Upper lobe of left lung (tissue), 6 donors: ENCODE data around the gene FSTL5. TPM values are rescaled to one million over a fixed set of nuclear protein-coding genes. Genes with fewer than 3 reads are reported as not detected.

Experiments used
- ATAC-seq, 2 donors: fragments of 200-7000 bp; cut with Tn5 transposase; one replicate each; pipeline ENCODE4 v1.9.1; 2022; ENCODE audit warnings: mild to moderate bottlenecking in 2 of 2, moderate library complexity in 2 of 2; ENCODE audit not compliant: low FRiP score in 2 of 2
- DNase-seq, 2 donors: peaks; one replicate each; pipeline ENCODE4 v3.0.0-alpha.2; 2019 to 2020
- H3K27ac ChIP-seq, 4 donors: fragments of 200-600 bp; sonication (generic); one replicate each; pipeline ENCODE4 v1.5.1; 2016 to 2019
- H3K27me3 ChIP-seq, 4 donors: fragments of 200-600 bp; sonication (generic); one replicate each; pipeline ENCODE4 v1.5.1; 2017 to 2019
- H3K36me3 ChIP-seq, 4 donors: fragments of 200-600 bp; sonication (generic); one replicate each; pipeline ENCODE4 v1.5.1; 2016 to 2019
- H3K4me1 ChIP-seq, 4 donors: fragments of 200-600 bp; sonication (generic); one replicate each; pipeline ENCODE4 v1.5.1; 2018 to 2019
- H3K4me3 ChIP-seq, 4 donors: fragments of 200-600 bp; sonication (generic); one replicate each; pipeline ENCODE4 v1.5.1; 2017 to 2019; ENCODE audit warnings: mild to moderate bottlenecking in 2 of 4, moderate library complexity in 1 of 4
- H3K9me3 ChIP-seq, 4 donors: fragments of 200-600 bp; sonication (generic); one replicate each; pipeline ENCODE4 v1.5.1; 2018 to 2019
- EP300 ChIP-seq, 4 donors: sonication (generic); formaldehyde crosslinking; IDR thresholded peaks; one replicate each; pipeline ENCODE4 v1.5.1; 2017; ENCODE audit warnings: antibody characterized with exemption in 4 of 4, control low read depth in 2 of 4
- POLR2A ChIP-seq, 4 donors: fragments of 450-650 bp; IDR thresholded peaks; one replicate each; pipeline ENCODE4 v1.5.1; 2016 to 2017; ENCODE audit warnings: antibody characterized with exemption in 4 of 4, mild to moderate bottlenecking in 2 of 4
- POLR2AphosphoS5 ChIP-seq, 2 donors: sonication (generic); formaldehyde crosslinking; IDR thresholded peaks; one replicate each; pipeline ENCODE4 v1.5.1; 2017; ENCODE audit warnings: antibody characterized with exemption in 2 of 2
- WGBS, 2 donors: methylation state at CpG; one replicate each; pipeline ENCODE4 v1.1.5; 2017 to 2018; 5-methylcytosine and 5-hydroxymethylcytosine counted together
- total RNA-seq, 6 donors: library from RNA; depleted of rRNA in 4 of 6; stranded (reverse); fragments of >200 nt in 4 of 6; gene quantifications; one replicate each; pipeline versions ENCODE4 v1.1.0 to v1.2.1, GENCODE V29; 2016 to 2021
- TF ChIP-seq, protein P1 (sequence below), 6 experiments: fragments of 450-650 bp in 4 of 6; fragments of 200-600 bp in 2 of 6; sonication (generic) in 2 of 6; IDR thresholded peaks; one replicate each; pipeline ENCODE4 v1.5.1; 2016 to 2019; ENCODE audit warnings: antibody characterized with exemption in 6 of 6
- donor health status: DM: no; HTN: no; CAD: no; lungs with moderate emphysema.
- donor health status: DM: no; HTN: yes; CAD: no; lungs with severe emphysema.

FSTL5 gene
- total RNA-seq, 6 donors from 2014 or later, result not detected

DNA sequence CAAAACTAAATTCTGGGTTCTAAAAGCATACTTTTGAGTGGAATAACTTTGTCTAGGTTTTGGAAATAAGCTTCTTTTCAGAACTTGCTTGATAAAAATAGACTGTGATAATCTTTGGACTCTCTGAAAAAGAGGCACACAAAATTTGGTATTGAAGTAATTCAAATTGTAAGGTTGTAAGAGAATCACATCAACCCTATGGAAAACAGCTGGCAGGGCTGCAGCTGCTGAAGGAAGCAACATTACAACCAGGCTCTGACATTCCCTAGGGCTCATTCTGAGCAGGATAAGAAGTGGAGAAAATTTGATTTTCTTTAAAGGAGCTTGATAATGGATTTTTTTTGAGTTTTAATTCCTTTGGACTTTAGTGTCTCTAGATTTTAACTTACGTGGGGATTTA is 147.6 kb downstream of the FSTL5 start:
- Histone ChIP-seq H3K27me3 (no peaks in the 10 kb centered on the region), H3K9me3 (no peaks in the 10 kb centered on the region), H3K27ac (no peak overlapping the region), H3K36me3 (no peaks in the 10 kb centered on the region), H3K4me3 (no peak overlapping the region), H3K4me1 (no peaks in the 10 kb centered on the region)
- DNase-seq (no peak), ATAC-seq (no peak)
- no peak for TF ChIP-seq EP300 (IDR thresholded peaks at IDR 0.05)
- 0% methylated on average over 1 of the region's 1 CpG for whole genome bisulfite sequencing, 2 donors

DNA sequence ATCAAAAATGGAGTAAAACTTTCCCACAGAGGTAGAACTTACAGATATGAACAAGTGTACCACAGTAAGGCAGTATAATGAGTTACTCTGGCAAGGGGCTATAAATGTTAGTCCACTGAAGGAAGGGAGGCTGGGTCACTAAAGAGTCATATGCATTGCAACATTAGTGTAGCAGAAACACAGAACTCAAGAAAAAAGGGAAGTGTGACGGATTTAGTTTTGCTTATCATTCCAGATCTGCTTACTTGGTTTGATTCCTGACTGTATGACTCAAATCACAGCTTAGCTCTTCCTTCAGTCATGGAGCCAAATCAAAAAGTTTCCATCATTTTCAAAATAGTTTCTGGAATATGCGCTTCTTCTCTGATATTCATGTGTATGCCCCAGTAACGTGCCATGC is 148.7 kb downstream of the FSTL5 start:
- H3K36me3 ChIP-seq, result no peaks in the 10 kb centered on the region
- no peaks in the 10 kb centered on the region for H3K9me3 ChIP-seq
- H3K27me3 ChIP-seq, result no peaks in the 10 kb centered on the region
- DNase-seq (no peak), ATAC-seq (peak in 1 of 2 donors; percentile 54)
- no peak overlapping the region for H3K27ac ChIP-seq
- TF ChIP-seq, protein P1, sequence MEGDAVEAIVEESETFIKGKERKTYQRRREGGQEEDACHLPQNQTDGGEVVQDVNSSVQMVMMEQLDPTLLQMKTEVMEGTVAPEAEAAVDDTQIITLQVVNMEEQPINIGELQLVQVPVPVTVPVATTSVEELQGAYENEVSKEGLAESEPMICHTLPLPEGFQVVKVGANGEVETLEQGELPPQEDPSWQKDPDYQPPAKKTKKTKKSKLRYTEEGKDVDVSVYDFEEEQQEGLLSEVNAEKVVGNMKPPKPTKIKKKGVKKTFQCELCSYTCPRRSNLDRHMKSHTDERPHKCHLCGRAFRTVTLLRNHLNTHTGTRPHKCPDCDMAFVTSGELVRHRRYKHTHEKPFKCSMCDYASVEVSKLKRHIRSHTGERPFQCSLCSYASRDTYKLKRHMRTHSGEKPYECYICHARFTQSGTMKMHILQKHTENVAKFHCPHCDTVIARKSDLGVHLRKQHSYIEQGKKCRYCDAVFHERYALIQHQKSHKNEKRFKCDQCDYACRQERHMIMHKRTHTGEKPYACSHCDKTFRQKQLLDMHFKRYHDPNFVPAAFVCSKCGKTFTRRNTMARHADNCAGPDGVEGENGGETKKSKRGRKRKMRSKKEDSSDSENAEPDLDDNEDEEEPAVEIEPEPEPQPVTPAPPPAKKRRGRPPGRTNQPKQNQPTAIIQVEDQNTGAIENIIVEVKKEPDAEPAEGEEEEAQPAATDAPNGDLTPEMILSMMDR (IDR thresholded peaks at IDR 0.05), result no peak
- no peak for TF ChIP-seq POLR2AphosphoS5 (IDR thresholded peaks at IDR 0.05)
- TF ChIP-seq EP300 (IDR thresholded peaks at IDR 0.05), result no peak
- TF ChIP-seq POLR2A (IDR thresholded peaks at IDR 0.05), result no peak
- 54 to 71% methylated on average over 3 of the region's 3 CpGs for WGBS, 2 donors
- no peak overlapping the region for H3K4me3 ChIP-seq
- no peaks in the 10 kb centered on the region for H3K4me1 ChIP-seq

DNA sequence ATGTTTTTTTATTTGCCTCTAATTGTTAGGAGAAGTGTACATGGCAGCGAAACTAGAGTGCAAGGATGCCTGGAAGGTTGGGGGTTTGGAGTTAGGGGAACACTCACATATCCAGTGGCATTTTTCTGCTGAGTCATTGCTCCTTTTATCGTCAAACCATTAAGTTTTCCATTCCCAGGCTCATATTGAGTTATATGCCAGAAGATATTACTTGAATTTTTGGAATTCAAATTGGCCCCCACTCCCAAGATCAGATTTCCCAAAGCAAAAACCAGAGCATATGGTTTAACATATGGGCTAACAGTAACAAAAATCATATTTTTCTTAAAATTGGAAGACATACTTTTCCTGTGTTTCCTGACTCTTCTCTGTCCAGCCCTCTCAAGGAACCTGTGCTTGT is 152.7 kb downstream of the FSTL5 start:
- Histone ChIP-seq H3K36me3 (no peaks in the 10 kb centered on the region), H3K27ac (no peak overlapping the region), H3K4me3 (no peak overlapping the region), H3K27me3 (no peaks in the 10 kb centered on the region), H3K4me1 (no peaks in the 10 kb centered on the region), H3K9me3 (no peaks in the 10 kb centered on the region)
- DNase-seq (no peak), ATAC-seq (no peak)
- WGBS, 2 donors, result 74 to 93% methylated on average over 2 of the region's 2 CpGs
- TF ChIP-seq POLR2AphosphoS5 (IDR thresholded peaks at IDR 0.05) (no peak), EP300 (IDR thresholded peaks at IDR 0.05) (no peak), POLR2A (IDR thresholded peaks at IDR 0.05) (no peak)
- TF ChIP-seq, protein P1 (IDR thresholded peaks at IDR 0.05), result no peak

DNA sequence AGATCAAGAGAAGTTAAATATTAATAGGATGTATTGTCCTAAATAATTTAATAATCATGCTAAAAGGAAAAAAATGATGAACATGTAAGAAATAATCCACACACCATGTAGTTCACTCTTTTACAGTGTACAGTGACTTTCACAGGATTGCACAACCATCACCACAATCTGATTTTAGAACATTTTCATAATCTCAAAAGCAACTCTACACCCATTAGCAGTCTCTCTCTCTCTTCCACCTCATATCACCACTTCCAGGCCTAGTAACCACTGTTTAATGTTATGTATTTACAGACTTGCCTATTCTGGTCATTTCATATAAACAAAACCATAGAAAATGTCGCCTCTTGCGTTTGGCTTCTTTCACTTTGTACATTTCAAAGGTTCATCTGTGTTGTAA is 153.4 kb downstream of the FSTL5 start:
- DNase-seq, result no peak
- Histone ChIP-seq H3K36me3 (no peaks in the 10 kb centered on the region), H3K27me3 (no peaks in the 10 kb centered on the region), H3K4me3 (no peak overlapping the region), H3K27ac (no peak overlapping the region), H3K9me3 (no peaks in the 10 kb centered on the region), H3K4me1 (no peaks in the 10 kb centered on the region)
- TF ChIP-seq POLR2AphosphoS5 (IDR thresholded peaks at IDR 0.05) (no peak), EP300 (IDR thresholded peaks at IDR 0.05) (no peak), POLR2A (IDR thresholded peaks at IDR 0.05) (no peak)
- TF ChIP-seq, protein P1 (IDR thresholded peaks at IDR 0.05), result no peak
- 85 to 93% methylated on average over 2 of the region's 2 CpGs for WGBS, 2 donors
- ATAC-seq, result no peak

DNA sequence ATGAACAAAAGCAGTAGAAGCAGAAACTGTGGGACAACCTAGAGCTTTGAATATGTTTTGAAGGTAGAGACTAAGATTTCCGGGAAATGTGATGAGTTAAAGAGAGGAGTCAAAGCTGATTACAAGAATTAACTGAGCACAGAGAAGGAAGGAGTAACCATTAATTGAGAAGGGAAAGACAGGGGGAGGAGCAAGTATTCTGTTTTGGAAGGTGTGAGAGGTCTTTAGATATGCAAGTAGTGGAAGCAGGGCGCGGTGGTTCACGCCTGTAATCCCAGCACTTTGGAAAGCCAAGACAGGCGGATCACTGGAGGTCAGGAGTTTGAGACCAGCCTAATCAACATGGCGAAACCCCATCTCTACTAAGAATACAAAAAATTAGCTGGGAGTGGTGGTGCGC is 171.5 kb downstream of the FSTL5 start:
- 89 to 98% methylated on average over 7 of the region's 7 CpGs for WGBS, 2 donors
- no peaks in the 10 kb centered on the region for H3K9me3 ChIP-seq

More for the DNA sequence above, 171.5 kb downstream of the FSTL5 start:
- TF ChIP-seq POLR2AphosphoS5 (IDR thresholded peaks at IDR 0.05), result no peak
- TF ChIP-seq POLR2A (IDR thresholded peaks at IDR 0.05), result no peak
- no peak for TF ChIP-seq EP300 (IDR thresholded peaks at IDR 0.05)
- TF ChIP-seq, protein P1 (IDR thresholded peaks at IDR 0.05), result no peak
- Histone ChIP-seq H3K27ac (no peak overlapping the region), H3K4me1 (no peaks in the 10 kb centered on the region), H3K36me3 (no peaks in the 10 kb centered on the region), H3K4me3 (no peak overlapping the region), H3K27me3 (no peaks in the 10 kb centered on the region)
- no peak for ATAC-seq
- no peak for DNase-seq
